ENCODE results near the gene TUBB2B.
"Not testable (repeated sequence)": the region's sequence is repeated elsewhere in the genome, so short reads cannot be mapped to it uniquely, and the experiment has no call there.

The TUBB2B gene

DNA sequence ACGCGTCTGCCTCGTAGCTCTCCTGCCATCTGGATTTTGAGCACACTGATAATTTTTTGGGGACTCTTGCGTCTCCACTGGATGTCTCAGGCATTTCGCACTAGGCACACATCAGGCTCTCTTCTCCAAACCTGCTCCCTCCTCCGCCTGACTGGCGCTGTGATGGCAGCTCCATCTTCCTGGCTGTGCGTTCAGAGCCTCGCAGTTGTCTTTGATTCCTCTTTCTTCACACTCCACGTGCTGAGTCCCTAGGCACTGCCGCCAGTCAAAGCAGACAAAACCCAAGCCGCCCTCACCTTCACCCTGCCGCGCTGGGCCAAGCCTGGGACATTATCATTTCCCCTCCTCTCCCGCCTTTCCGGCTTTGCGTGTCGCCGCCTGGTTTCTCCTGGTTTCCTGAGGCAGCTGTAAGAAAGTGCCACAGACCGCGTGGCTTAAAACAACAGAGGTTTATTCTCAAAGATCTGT is 32.1 kb upstream of the TUBB2B start:
- DNase-seq (ENCODE audit: low read depth, low spot score) = peak; percentile 27

DNA sequence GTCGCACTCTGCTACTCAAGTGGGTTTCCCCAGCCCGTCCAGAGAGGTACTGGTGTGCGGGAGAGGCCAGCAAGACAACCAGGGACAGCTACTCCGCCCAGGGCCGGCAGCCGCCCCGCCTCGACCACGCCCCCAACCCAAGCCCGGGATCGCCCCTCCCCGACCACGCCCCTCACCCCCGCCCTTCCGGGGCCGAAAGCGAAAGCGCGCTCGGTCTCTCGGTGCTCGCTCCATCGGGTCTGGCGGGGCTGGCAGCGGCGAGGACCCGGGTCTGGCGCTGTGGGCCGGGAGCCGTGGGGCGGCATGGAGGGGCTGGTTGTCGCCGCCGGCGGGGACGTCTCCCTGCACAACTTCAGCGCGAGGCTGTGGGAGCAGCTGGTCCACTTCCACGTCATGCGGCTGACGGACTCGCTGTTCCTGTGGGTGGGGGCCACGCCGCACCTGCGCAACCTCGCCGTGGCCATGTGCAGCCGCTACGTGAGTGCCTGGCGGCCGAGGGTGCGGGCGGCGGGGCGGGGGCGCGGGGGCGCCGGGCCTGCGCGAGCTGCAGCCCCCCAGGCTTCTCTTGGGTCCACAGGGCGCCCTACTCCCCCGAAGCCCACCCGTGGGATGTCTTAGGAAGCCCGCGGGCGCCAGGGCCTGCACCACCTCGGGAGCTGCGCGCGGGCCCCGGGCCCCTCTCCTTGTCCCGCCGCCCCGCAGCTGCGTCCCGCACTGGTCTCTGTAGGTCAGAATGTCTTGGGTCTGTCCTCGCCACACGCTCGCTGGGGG is 31.5 kb upstream of the TUBB2B start, which contains the start of gene PSMG4:
PSMG4 (plus strand) TSS at position 228 of the 771 bp plus-strand sequence; CDS start at position 304, 76 bp downstream.
- peak within 1 kb of the TSS; percentile 90 for H3K4me3 ChIP-seq (ENCODE audit: low read length)
- DNase-seq (ENCODE audit: low read depth, low spot score) = peak; percentile 68

More for the DNA sequence above, 32.1 kb upstream of the TUBB2B start:
- peak overlapping the region; percentile 90 for H3K4me3 ChIP-seq (ENCODE audit: low read length)

DNA sequence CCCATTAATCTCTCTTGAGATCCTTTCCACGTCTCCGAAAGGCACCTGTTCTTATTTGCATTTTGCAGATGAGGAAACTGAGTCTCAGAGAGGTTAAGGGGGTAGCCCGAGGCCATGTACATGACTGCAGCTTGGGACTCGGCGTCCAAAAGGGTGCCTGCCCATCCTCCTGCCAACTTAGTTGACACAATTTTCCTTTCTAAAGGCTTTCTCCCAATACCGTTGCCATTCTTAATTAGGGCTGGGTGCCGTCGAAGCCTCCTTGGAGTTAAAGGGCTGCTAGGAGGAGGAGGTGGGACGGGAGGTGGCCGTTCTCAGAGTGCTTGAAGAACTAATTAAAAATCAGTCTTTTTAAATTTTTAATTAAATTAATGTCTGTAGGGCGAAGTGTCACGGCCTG is 30.7 kb upstream of the TUBB2B start:
- no peak for DNase-seq (ENCODE audit: low read depth, low spot score)
- H3K4me3 ChIP-seq (ENCODE audit: low read length) = peak overlapping the region; percentile 90

DNA sequence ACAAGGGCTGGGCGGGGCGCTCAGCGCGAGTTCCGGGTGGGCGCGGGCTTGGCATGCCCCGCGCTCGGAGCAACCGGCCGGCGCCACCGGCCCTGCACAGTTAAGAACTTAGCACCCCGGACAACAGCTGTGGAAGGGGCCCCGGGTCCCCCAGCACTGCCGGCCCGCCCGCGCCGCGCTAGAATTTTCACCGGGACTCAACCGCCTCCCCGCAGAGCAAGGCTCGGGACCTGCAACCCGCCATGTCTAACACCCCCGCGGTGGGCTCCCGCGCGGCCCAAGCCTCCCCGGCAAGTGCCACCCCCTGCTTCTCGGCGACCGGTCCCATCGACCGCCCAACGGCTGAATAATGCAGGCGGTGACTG is 26.1 kb upstream of the TUBB2B start:
- DNase-seq (ENCODE audit: low read depth, low spot score) = no peak

DNA sequence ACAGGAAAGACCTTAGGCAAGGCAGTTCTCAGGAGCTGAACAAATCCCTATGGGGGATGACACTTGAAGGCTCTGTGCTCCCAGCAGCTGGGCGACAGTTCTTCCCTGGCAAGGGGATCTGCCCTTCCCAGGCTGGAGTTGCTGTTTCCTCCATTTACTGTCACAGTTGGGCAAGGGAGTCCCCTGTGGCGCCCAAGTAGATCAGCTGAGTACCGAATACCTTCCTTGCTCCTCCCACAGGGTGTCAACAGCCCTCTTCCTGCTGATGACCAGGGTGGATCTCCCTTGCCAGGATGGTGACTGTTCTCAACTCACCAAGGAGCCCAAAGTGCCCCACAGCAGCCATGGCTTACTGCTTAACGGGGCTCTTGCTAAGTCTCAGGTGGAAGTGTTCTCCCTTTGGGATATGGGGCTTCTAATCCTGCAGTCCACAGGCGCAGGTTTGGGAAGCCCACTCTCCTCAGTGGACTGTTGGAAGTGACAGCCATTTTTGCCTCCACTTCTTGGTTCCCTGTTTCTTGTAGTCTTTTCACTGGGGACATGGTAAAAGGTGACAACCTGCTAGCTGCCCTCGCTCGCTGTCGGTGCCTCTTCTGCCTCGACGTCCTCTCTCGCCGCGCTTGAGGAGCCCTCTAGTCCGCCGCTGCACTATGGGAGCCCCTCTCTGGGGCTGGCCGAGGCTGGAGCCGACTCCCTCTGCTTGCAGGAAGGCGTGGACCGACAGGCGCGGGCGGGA is 25.6 kb upstream of the TUBB2B start:
- DNase-seq (ENCODE audit: low read depth, low spot score) = no peak
- H3K4me3 ChIP-seq (ENCODE audit: low read length) = no peak overlapping the region

More for the DNA sequence above, 26.1 kb upstream of the TUBB2B start:
- no peak overlapping the region for H3K4me3 ChIP-seq (ENCODE audit: low read length)

DNA sequence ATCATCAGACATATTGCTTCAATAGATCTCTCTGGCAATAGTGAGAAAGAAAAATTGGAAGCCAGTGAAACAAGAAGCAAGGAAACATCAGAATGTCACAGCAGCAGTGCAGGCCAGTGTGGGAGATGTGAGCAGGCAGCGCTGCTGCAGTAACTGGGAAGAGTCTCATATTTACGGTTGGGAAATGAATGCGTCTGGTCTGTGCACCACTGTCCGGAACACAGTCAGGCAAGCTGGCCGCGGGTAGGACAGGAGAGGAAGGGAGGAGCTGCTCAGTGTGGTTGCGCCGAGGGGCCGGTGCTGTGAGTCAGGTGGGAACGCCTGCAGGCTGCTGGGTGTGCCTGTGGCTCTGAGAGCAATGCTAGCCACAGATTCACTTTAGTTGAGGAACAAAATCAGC is 24.9 kb upstream of the TUBB2B start:
- no peak for DNase-seq (ENCODE audit: low read depth, low spot score)
- no peak overlapping the region for H3K4me3 ChIP-seq (ENCODE audit: low read length)

DNA sequence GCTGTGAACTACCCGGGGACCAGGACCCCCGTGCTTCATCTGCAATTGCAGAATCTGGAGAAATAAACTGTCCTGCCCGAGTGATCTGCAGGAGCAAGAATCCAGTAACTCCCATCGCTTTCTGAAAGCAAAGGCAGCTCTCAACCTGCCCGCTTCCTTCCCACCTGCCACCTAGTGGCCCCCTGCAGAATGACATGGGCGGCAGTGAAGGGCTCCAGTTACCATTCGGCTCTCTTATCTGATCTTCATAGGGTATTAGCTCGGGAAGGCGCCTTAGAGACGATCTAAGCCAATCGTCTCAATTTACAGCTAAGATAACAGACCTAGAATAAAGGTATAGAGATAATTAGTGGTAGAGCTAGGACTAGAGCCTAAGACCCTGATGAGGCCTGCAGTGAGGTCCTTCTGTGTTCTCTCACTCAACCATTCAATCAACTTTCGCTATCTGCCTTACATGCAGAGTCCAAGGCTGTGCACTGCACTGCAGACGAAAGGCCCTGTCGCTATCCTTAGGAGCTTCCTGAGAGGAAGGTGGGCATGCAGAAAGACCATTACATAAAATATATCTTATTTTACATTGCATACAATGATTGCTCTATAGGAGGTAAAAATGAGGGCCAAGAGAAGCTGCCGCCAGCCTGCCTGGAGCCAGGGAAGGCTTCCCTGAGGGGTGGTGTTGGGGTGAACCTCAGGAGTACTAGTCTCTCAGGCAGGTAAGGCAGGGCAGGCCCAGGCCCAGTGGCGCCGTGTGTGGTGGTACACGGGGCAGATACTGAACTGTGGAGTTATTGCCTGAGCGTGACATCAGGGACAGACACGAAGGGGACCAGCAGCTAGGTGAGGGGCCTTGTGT is 24.2 kb upstream of the TUBB2B start:
- DNase-seq (ENCODE audit: low read depth, low spot score) = peak; percentile 70
- no peak overlapping the region for H3K4me3 ChIP-seq (ENCODE audit: low read length)

DNA sequence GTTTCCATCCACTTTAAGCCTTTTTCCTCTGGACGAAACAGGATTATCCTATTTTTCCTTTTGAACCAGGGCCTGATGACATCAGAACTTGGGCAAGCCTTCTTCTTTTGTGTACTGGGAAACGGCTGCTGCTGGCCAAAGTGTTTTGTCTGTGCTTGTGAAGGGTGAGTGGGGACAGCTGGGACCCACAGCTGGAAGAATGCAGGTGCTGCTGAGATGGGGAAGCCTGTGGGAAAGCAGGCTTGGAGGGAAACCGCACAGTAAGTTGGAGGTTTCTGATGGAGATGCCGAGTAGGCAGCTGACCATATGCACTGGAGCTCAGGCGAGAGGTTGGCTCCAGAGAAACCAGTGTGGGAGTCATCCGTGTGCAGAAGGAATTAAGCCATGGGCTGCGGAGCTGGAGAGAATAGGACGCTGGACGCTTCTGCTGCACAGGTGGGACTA is 22.8 kb upstream of the TUBB2B start:
- H3K4me3 ChIP-seq (ENCODE audit: low read length) = no peak overlapping the region
- DNase-seq (ENCODE audit: low read depth, low spot score) = no peak

DNA sequence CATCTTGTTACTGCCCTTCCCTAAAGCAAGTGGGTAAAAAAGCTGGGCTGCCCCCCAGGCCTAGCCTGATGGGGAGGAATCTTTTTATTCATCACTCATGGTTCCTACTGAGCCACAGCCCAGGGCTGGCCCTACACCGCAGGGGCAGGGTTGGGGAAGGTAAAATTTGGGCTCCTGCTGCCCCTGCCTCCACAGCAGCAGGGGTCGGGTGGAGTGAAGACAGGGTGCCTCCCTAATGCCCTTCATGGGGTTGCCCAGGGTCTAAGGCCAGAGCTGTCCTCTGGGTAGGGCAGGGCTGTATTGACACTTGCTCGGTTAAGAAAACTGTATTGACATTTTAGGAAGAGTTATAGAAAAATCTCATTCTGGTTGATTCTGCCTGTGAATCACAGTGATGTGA is 22.4 kb upstream of the TUBB2B start:
- DNase-seq (ENCODE audit: low read depth, low spot score) = no peak

DNA sequence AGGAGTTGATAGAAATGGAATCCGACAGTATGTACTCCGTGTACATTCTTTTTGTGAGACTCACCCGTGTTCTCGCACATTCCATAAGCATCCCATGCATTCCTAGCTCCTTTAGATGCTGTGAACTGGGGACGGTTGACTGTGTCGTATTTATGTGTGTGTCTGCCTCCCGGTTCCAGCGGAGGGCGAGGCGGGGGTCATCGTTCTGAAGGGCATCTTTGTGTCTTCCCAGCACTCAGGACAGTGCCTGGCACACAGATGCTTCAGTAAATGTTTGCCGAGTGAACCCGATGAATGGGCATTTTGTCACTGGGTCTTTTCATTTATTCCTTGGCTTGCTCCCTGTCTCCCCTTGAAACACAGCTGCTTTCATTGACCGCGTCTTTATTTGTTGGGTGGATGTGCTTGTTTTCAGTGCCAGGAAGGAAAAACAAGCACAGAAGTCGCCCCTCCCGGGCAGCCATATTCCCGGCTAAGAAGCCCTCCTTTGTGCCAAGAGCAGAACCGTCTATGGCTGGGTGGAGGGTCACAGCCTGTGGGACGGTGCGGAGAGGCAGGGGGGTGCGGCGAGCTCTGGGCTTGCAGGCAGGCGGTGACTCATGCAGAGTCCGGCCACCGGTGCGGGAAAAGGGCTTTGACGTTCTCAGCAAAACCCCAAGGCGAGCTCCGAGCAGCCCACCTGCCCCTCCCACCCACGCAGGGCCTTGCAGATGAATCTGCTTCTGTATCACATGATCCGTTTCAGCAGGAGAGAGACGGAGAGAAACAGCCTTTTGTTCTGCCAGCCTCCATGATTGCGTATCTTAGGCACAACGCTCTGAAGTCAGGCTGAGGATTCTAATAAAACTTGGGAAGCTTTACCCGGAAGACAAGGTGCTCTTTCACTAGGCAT is 20.0 kb upstream of the TUBB2B start:
- H3K4me3 ChIP-seq (ENCODE audit: low read length) = no peak overlapping the region
- no peak for DNase-seq (ENCODE audit: low read depth, low spot score)

More for the DNA sequence above, 22.4 kb upstream of the TUBB2B start:
- H3K4me3 ChIP-seq (ENCODE audit: low read length) = no peak overlapping the region

DNA sequence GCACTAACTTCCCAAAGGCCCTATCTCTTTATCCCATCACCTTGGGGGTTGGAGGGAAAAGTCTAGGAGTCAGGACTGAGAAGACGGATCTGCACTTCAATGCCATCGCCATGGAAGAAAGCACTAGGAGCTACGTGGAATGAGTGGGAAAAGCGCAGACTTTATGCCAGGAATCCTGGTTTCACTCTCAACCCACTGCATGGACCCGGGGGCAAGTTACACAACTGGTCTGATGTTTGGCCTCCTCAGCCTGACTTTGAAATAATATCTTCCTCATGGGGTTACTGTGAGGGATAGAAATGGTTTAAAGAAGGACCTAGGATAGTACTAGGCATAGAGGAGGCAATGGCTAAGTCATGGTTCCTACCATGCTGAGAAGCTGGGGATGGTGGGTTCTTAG is 17.8 kb upstream of the TUBB2B start:
- no peak for DNase-seq (ENCODE audit: low read depth, low spot score)
- H3K4me3 ChIP-seq (ENCODE audit: low read length) = no peak overlapping the region

DNA sequence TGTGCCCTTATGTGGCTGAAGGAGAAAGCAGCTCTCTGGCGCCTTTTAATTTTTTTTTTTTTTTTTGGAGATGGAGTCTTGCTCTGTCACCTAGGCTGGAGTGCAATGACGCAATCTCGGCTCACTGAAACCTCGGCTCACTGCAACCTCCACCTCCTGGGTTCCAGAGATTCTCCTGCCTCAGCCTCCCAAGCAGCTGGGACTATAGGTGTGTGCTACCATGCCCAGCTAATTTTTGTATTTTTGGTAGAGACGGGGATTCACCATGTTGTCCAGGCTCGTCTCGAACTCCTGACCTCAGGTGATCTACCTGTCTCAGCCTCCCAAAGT is 17.3 kb upstream of the TUBB2B start:
- not testable (repeated sequence) for DNase-seq (ENCODE audit: low read depth, low spot score); H3K4me3 ChIP-seq (ENCODE audit: low read length)

DNA sequence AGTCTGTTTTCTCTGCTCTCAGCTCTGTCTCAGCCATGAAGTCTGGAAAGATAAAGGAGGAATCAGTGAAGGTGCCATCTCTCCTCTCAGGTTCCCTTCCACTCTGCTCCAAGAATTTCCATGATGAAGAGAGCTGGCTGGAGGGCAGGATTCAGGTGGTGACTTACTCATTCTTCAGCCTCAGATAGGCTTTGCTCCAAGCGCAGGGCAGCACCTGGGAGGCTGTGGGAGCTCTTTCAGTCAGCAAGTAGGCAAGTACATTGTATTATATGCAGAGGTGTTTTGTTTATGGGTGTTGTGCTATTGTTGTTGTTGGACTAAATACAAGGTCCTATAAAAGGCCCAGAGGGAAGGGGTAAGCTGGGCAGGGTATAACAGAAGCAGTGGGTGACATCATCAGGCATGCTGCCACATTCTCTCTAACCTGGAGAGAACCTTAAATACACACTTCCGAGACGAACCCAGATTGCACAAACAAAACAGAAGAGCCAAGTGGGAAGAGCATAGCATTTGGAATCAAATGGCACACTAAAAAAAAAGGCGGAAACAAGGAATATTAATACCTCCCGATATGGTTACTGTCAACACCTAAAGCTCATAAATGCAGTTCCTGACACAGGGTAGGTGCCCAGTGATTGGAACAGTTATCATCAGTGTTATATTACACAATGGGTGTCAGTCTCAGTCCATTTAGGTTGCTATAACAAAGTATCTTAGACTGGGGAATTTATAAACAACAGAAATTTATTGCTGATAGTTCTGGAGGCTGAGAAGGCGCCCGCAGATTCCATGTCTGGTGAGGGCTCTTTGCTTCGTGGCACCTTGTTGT is 16.8 kb upstream of the TUBB2B start:
- no peak for DNase-seq (ENCODE audit: low read depth, low spot score)
- no peak overlapping the region for H3K4me3 ChIP-seq (ENCODE audit: low read length)

DNA sequence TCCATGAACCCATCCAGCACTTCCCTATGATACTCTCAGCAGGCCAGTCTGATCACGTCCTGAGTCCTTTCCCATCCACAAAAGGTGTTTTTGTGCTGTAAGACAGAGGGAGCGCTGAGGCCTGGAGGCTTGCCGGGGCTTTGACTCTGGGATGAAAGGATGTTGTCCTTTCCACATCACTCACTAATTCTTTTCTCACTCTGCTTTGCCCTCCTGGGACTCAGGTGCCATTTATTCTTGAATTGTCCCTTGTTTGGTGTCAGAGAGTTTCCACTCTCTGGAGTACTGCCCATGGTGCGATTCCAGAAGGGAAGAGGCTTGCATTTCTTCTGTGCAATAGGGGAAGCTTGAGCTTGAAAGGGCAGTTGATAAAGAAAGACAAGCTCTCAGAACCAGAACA is 15.3 kb upstream of the TUBB2B start:
- H3K4me3 ChIP-seq (ENCODE audit: low read length) = no peak overlapping the region
- no peak for DNase-seq (ENCODE audit: low read depth, low spot score)

DNA sequence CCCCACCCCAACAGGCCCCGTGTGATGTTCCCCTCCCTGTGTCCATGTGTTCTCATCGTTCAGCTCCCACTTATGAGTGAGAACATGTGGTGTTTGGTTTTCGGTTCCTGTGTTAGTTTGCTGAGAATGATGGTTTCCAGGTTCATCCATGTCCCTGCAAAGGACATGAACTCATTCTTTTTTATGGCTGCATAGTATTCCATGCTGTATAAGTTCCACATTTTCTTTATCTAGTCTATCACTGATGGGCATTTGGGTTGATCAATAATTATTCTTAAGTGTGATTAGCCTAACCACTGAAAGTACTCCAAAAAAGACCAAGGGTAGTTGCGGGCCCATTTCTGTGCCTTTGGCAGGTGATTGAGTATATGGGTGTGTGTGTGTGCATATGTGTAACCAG is 14.3 kb upstream of the TUBB2B start:
- H3K4me3 ChIP-seq (ENCODE audit: low read length); DNase-seq (ENCODE audit: low read depth, low spot score): not testable (repeated sequence)

DNA sequence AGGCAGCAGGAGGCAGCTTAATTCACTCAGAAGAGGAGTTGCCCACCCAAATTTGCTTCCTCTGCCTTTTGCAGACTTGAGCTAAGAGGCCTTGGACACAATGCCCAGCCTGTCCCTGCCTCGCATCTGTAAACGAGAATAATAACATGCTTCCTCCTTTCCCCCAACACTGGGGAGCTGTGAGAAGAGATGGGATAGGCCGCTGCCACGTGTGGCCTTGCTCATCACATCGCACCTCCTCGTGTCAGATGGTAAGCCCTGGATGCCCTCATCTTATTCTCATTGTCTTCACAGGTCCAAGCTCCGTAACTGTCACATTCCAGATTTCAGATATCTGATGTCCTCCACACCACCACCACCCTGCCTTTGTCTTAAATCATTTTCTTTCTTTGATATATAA is 13.1 kb upstream of the TUBB2B start:
- DNase-seq (ENCODE audit: low read depth, low spot score) = no peak
- H3K4me3 ChIP-seq (ENCODE audit: low read length) = no peak overlapping the region

DNA sequence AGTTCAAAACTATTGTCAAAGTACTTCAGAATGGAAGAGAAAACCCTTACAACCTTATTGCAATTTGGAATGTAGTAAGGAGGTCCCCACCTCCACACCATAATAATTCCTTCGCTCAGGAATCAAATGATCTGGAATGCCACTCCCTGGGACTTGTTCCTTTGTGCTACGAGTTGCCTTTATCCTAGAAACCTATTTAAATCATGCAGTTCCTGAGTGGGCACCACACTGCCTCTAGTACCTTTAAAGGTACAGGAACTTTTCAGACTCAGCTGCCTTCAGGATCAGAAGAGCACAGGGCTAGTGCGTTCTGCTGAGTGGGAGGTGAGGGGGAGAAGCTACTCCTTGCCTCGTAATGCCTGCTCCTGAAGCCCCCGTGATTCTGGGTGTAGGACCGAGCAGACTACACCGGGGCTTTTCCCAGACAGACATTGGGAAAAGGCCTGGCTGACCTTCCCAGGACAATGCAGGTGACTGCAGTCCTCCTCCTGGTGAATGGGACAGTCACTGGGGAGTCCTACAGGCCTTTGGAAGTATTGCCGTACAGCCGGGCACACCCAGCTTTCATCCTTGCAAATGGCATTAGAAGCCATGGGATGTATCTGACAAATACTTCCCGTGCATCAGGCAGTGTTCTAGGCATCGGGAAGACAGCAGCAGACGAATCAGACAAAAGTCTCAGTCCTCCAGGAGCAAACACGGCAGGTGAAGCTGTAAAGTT is 11.8 kb upstream of the TUBB2B start:
- DNase-seq (ENCODE audit: low read depth, low spot score) = no peak
- no peak overlapping the region for H3K4me3 ChIP-seq (ENCODE audit: low read length)
